Cardiac fibroblast (primary cell): Measurements from ENCODE around the gene NTNG1.

Experiments
- DNase-seq, 2 donors: peaks; one replicate each; pipeline versions ENCODE4 v3.0.0 to v3.0.0-alpha.2; 2010; ENCODE audit warnings: low read depth in 2 of 2
- H3K4me3 ChIP-seq, 2 donors: replicated peaks in 1 of 2; 1 replicate in 1 of 2; 2 replicates in 1 of 2; pipeline ENCODE4 v1.5.1; 2011; ENCODE audit warnings: low read depth in 2 of 2, low read length in 2 of 2, mild to moderate bottlenecking in 2 of 2, moderate library complexity in 1 of 2
- CTCF ChIP-seq: IDR thresholded peaks from one replicate; pipeline ENCODE4 v1.5.1; 2011; ENCODE audit warnings: low read depth, mild to moderate bottlenecking, low read length, inconsistent platforms

Gene NTNG1

GRCh38 chr1:107213225-107213624, 72.4 kb downstream of the NTNG1 start:
- no peak overlapping the region for H3K4me3 ChIP-seq
- no peak for TF ChIP-seq CTCF
- DNase-seq = no peak

GRCh38 chr1:107220036-107220435, 79.2 kb downstream of the NTNG1 start:
- no peak overlapping the region for H3K4me3 ChIP-seq
- TF ChIP-seq CTCF = no peak
- no peak for DNase-seq

GRCh38 chr1:107225706-107226105, 84.9 kb downstream of the NTNG1 start:
- no peak overlapping the region for H3K4me3 ChIP-seq
- no peak for TF ChIP-seq CTCF
- no peak for DNase-seq

- no peak overlapping the region for H3K4me3 ChIP-seq
- TF ChIP-seq CTCF = no peak
- no peak for DNase-seq
These were observed 88.0 kb downstream of the NTNG1 start for GRCh38 chr1:107228704-107229371.

- no peak overlapping the region for H3K4me3 ChIP-seq
These were observed 88.9 kb downstream of the NTNG1 start for GRCh38 chr1:107229711-107230110.

GRCh38 chr1:107230121-107230520, 89.3 kb downstream of the NTNG1 start:
- no peak for DNase-seq
- no peak overlapping the region for H3K4me3 ChIP-seq
- no peak for TF ChIP-seq CTCF

More at GRCh38 chr1:107229711-107230110, 88.9 kb downstream of the NTNG1 start:
- no peak for DNase-seq
- no peak for TF ChIP-seq CTCF

GRCh38 chr1:107231291-107231690, 90.5 kb downstream of the NTNG1 start:
- DNase-seq = no peak
- no peak for TF ChIP-seq CTCF
- H3K4me3 ChIP-seq = no peak overlapping the region
